GM15510 (cell line): ENCODE results near the gene HAUS5.

ENCODE experiments used
- POLR2A ChIP-seq: IDR thresholded peaks from 3 replicates; pipeline ENCODE4 v1.6.1; 2011; ENCODE audit warnings: borderline replicate concordance; ENCODE audit not compliant: insufficient read length; ENCODE audit errors: extremely low read depth

HAUS5 gene

GRCh38 chr19:35671818-35672217 lies 59.3 kb downstream of the HAUS5 start:
- no peak for TF ChIP-seq POLR2A

DNA sequence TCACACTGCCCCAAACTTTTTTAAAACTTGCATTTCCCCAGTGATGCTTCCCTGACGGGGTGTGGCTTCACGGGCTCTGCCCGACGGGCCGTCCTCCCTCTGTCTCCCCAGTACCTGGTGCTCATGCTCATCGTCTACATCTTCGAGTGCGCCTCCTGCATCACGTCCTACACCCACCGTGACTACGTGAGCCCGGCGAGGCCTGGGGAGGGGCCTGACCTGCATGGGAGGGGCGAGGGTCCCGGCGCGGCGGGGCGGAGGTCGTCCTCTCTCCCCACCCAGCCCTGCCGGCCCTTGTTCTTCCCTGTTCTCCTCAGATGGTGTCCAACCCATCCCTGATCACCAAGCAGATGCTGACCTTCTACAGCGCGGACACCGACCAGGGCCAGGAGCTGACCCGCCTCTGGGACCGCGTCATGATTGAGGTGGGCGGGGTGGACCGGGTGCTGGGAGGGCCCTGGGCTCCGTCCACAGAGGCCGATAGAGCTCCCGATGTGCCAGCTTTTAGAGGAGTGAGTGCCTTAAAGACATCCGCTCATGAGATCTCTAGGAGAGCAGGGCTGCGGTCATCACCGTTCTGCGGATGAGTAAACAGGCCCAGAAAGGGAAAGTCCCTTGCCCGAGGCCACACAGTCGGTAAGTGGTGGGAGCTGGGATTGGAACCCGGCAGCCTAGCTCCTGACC lies 60.7 kb downstream of the HAUS5 start:
- TF ChIP-seq POLR2A = no peak
